ENCODE measurements around the gene ATP10A. TPM values are rescaled to one million over a fixed set of nuclear protein-coding genes. Genes with fewer than 3 reads are reported as not detected.

The ATP10A gene
- total RNA-seq, 4 donors from 2014 or later = 14.1 to 44.3 (median 23.1) TPM

GRCh38 chr15:25797035-25797434 lies 66.1 kb downstream of the ATP10A start:
- TF ChIP-seq CTCF (IDR thresholded peaks at IDR 0.05; ENCODE audit: low read depth) = no peak

GRCh38 chr15:25796395-25796794 lies 66.7 kb downstream of the ATP10A start:
- TF ChIP-seq CTCF (IDR thresholded peaks at IDR 0.05; ENCODE audit: low read depth) = no peak

GRCh38 chr15:25795712-25796111 lies 67.4 kb downstream of the ATP10A start:
- no peak for TF ChIP-seq CTCF (IDR thresholded peaks at IDR 0.05; ENCODE audit: low read depth)

- no peak for TF ChIP-seq CTCF (IDR thresholded peaks at IDR 0.05; ENCODE audit: low read depth)
Observed at GRCh38 chr15:25795061-25795460, 68.1 kb downstream of the ATP10A start.

- no peak for TF ChIP-seq CTCF (IDR thresholded peaks at IDR 0.05; ENCODE audit: low read depth)
Observed at GRCh38 chr15:25793354-25794050, 69.6 kb downstream of the ATP10A start.

GRCh38 chr15:25792128-25792527 lies 71.0 kb downstream of the ATP10A start:
- TF ChIP-seq CTCF (IDR thresholded peaks at IDR 0.05; ENCODE audit: low read depth) = no peak

GRCh38 chr15:25790000-25790660 lies 73.0 kb downstream of the ATP10A start:
- no peak for TF ChIP-seq CTCF (IDR thresholded peaks at IDR 0.05; ENCODE audit: low read depth)
